GM19438 (cell line): ENCODE data around the gene KRABD2.
"Not testable (repeated sequence)": the region's sequence is repeated elsewhere in the genome, so short reads cannot be mapped to it uniquely, and the experiment has no call there.

Source experiments
- ATAC-seq: cut with Tn5 transposase; IDR thresholded peaks from one replicate; pipeline ENCODE4 v1.9.1; 2021; ENCODE audit warnings: low read depth; ENCODE audit not compliant: unreplicated experiment

Gene KRABD2

GRCh38 chr17:8393470-8394231, 17.1 kb upstream of the KRABD2 start:
- ATAC-seq, result no peak

- ATAC-seq, result no peak
Observed at GRCh38 chr17:8392674-8393469, 16.4 kb upstream of the KRABD2 start.

DNA sequence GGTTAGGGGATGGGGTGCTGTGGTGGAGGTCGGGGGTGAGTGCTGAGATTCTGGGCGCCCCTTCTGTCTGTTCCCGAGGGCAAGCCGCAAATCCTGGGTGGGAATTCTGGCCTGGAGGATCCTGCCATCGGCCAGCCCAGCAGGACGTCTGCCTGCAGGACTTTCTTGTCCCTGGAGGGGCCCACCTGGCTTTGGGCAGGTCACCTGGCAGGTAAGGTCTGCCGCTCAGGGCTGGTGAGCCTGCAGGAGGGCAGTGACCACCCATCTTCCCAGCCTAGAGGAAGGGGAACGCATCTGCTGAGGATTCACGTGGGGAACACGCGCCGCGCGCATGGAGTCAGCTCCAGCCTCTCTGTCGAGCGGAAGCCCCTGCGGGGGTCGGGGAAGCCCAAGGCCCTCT, 15.8 kb upstream of the KRABD2 start:
- no peak for ATAC-seq

- no peak for ATAC-seq
Observed at GRCh38 chr17:8391711-8392110, 15.2 kb upstream of the KRABD2 start.

GRCh38 chr17:8387914-8388651, 11.6 kb upstream of the KRABD2 start:
- no peak for ATAC-seq

GRCh38 chr17:8386841-8387240, 10.3 kb upstream of the KRABD2 start:
- ATAC-seq, result no peak

GRCh38 chr17:8384801-8385378, 8.4 kb upstream of the KRABD2 start:
- ATAC-seq, result no peak

DNA sequence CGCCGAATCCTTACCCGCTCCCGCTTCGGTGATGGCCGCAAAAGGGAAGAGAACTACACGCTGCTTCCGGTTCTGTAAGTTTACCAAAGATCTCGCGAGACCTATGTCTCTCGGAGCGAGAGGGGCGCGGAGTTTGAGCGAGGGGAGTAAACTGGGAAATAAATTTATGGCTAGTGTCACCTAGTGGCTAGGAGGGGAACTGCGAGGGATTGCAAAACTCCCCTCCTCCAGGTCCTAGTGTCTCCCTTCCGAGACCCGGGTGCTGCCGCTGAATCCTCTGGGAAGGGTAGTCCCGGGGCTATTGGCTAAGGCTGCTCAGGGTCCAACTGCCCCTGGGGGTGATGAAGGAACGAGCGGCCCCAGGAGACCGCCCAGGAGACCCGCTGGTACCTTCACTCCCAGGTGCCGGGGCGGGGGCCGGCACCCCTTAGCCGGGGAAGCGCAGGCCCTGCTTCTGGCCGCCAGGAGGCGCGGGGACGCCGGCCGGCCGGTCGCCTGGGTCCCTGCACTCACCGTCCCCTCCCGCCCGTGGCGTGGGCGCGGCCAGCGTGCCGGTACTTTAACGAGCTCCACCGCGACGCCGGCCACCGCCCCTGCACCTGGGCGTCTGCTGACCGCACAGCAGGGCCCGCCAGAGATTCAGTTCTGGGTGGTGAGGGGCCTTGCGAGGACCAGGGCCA, 6.8 kb upstream of the KRABD2 start, which contains the start of gene RPL26:
Gene RPL26 (minus strand): TSS at position 51 of the 680 bp plus-strand sequence. CDS start 883 bp downstream, outside the sequence.
- ATAC-seq, result peak; percentile 80

DNA sequence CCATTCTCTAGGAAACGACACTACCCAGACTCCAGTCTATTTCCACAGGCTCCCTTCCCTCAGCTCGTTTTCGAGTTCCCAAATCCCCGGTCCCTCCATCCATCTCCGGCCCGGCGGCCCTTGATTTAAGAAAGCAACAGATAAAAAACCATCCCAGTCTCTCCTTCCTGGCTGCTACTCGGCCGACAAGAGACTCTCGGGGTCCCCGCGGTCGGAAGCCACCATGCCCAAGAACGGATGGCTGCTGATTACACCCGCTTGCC, 6.3 kb upstream of the KRABD2 start:
- peak; percentile 1 for ATAC-seq

GRCh38 chr17:8382052-8382879, 5.8 kb upstream of the KRABD2 start:
- ATAC-seq, result no peak

DNA sequence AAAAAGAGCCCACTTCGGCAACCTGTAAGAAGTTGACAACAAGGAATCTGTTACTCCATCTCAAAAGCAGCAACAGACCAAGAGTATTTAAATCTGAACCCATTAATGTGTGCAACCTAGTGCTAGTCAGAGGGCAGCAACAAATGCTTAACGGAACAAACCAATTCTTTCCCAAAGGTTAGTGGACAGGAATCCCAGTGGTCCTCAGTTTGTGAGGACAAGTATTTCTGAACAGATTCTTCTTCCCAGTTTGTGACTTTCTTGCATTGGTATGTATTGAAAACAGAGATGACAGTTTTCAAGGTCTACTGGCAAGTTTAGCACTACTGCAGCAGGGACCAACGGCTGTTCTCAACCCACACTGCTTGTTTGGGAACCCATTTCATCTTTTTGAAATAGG, 3.5 kb upstream of the KRABD2 start:
- ATAC-seq, result no peak

DNA sequence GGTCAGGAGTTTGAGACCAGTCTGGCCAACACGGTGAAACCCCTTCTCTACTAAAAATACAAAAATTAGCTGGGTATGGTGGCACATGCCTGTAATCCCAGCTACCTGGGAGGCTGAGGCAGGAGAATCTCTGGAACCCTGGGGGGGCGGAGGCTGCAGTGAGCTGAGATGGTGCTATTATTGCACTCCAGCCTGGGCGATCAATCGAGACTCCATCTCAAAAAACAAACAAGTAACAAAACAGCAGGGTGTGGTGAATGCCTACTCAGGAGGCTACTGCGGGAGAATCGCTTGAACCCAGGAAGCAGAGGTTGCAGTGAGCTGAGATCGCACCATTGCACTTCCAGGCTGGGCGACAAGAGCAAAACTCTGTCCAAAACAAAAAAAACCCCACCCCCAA, 1.6 kb upstream of the KRABD2 start:
- not testable (repeated sequence) for ATAC-seq

- no peak for ATAC-seq
Observed at GRCh38 chr17:8377422-8377821, 918 bp upstream of the KRABD2 start.

DNA sequence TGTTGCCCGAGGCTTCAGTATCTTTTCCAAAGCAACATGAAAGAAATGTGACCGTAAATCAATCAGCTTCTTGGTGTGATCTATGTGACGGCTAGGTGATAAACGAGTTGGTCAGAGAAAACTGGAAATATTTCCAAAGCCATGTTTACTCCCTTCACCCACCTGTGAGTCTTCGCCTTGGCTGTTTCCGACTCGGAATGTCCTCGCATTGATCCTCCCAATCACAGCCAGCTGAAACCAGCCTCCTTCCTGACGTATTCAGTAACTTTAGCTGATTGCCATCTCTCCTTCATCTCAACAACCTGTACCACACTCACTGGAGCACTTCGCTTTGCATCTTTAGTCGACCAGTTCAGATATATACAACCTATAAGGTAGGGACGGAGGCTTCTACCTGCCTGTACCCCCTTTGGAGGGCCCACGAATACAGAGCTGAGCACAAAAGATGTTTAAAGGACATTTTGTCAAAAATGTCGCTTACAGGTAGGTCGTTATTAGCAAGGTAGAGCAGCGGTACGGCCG, 705 bp downstream of the KRABD2 start:
- ATAC-seq, result no peak

GRCh38 chr17:8373856-8374255, 2.6 kb downstream of the KRABD2 start:
- ATAC-seq, result not testable (repeated sequence)

- ATAC-seq, result no peak
Observed at GRCh38 chr17:8372422-8372821, 4.1 kb downstream of the KRABD2 start.

DNA sequence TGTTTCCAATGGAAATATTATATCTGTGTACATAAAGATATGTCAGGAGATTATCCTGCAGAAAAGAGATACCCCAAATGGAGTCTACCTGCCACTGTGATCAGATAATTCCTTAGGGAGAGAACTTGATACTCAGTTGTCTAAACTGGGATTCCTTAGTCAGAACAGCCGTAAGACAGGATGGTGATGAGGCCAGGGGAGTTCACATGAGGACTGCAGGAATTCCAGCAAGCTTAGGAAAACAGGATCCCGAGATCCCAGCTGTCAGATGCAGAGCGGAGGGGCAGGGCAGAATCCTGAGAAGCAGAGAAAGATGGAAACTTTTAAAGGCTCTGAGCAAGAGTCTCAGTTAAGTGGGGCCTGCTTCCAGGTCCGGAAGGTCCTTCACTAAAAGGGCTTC, 4.7 kb downstream of the KRABD2 start:
- no peak for ATAC-seq

- no peak for ATAC-seq
Observed at GRCh38 chr17:8369944-8370343, 6.6 kb downstream of the KRABD2 start.

- ATAC-seq, result no peak
Observed at GRCh38 chr17:8368193-8368592, 8.3 kb downstream of the KRABD2 start.
